ENCODE measurements around the gene UBE2U.

- no peak for TF ChIP-seq POLR2A (IDR thresholded peaks at IDR 0.05)
- no peak for TF ChIP-seq CTCF (IDR thresholded peaks at IDR 0.05)
Measured at GRCh38 chr1:64195081-64195395, 8.4 kb upstream of the UBE2U start.

All from adrenal gland (tissue), 5 donors.